WTC11 (cell line): ENCODE data around the gene LAPTM5. TPM values are rescaled to one million over a fixed set of nuclear protein-coding genes. Genes with fewer than 3 reads are reported as not detected.

ENCODE experiments used
- ATAC-seq: fragments of 200-7000 bp; cut with Tn5 transposase; 2 replicates; pipeline ENCODE4 v1.10.0; 2021; ENCODE audit warnings: mild to moderate bottlenecking, moderate library complexity
- CTCF ChIA-PET: fragments of 300-600 bp; sonication (Branson Sonifier 250); formaldehyde crosslinking; loops from one replicate; lab custom pipeline; 2021; ENCODE audit warnings: antibody characterized with exemption; lab: Charles Lee
- POLR2A ChIA-PET: fragments of 350-600 bp; sonication (Branson Sonifier 250); formaldehyde crosslinking; loops from one replicate; lab custom pipeline; 2021; ENCODE audit warnings: antibody characterized with exemption; lab: Charles Lee
- DNase-seq: peaks from one replicate; pipeline ENCODE4 v3.0.0; 2021; ENCODE audit warnings: low spot score
- H3K27ac Mint-ChIP-seq: 2 replicates; pipeline ENCODE4 v1.8.0; 2021; ENCODE audit warnings: mixed read lengths
- H3K27me3 Mint-ChIP-seq: 2 replicates; pipeline ENCODE4 v1.8.0; 2021; ENCODE audit warnings: low read depth, mild to moderate bottlenecking, moderate library complexity, mixed read lengths
- H3K36me3 Mint-ChIP-seq: 2 replicates; pipeline ENCODE4 v1.8.0; 2021; ENCODE audit warnings: mixed read lengths
- H3K4me1 Mint-ChIP-seq: 2 replicates; pipeline ENCODE4 v1.8.0; 2022; ENCODE audit warnings: mixed read lengths
- H3K4me3 Mint-ChIP-seq: 2 replicates; pipeline ENCODE4 v1.8.0; 2021; ENCODE audit warnings: mild to moderate bottlenecking, moderate library complexity, mixed read lengths
- H3K9me3 Mint-ChIP-seq: 2 replicates; pipeline ENCODE4 v1.8.0; 2021; ENCODE audit warnings: mixed read lengths
- CREM ChIP-seq: sonication (generic); formaldehyde crosslinking; IDR thresholded peaks from 2 replicates; pipeline ENCODE4 v1.8.1; 2022; ENCODE audit warnings: mild to moderate bottlenecking, missing genetic modification reagents, moderate library complexity
- NFATC4 ChIP-seq: fragments of 250-450 bp; sonication (Bioruptor Pico); IDR thresholded peaks from 2 replicates; pipeline ENCODE4 v1.9.0; 2021; ENCODE audit warnings: mild to moderate bottlenecking
- NR2C2 ChIP-seq: sonication (generic); formaldehyde crosslinking; IDR thresholded peaks from 2 replicates; pipeline ENCODE4 v1.8.0; 2022; ENCODE audit warnings: mild to moderate bottlenecking, missing genetic modification reagents
- PRRX2 ChIP-seq: fragments of 250-450 bp; sonication (Bioruptor Pico); IDR thresholded peaks from 2 replicates; pipeline ENCODE4 v1.8.0; 2021; ENCODE audit warnings: mild to moderate bottlenecking
- ZNF121 ChIP-seq: sonication (generic); formaldehyde crosslinking; IDR thresholded peaks from 2 replicates; pipeline ENCODE4 v1.8.0; 2023; ENCODE audit warnings: missing genetic modification reagents
- ZNF138 ChIP-seq: sonication (generic); formaldehyde crosslinking; conservative IDR thresholded peaks from 2 replicates; pipeline ENCODE4 v1.8.1; 2022; ENCODE audit warnings: mild to moderate bottlenecking, moderate library complexity, missing genetic modification reagents
- ZNF232 ChIP-seq: sonication (generic); formaldehyde crosslinking; IDR thresholded peaks from 2 replicates; pipeline ENCODE4 v1.8.0; 2022; ENCODE audit warnings: mild to moderate bottlenecking, missing genetic modification reagents
- total RNA-seq: library from RNA; stranded (reverse); gene quantifications from 3 replicates; pipeline ENCODE4 v1.2.3, GENCODE V29; 2021
- TF ChIP-seq, protein P1 (sequence below): sonication (generic); formaldehyde crosslinking; IDR thresholded peaks from 2 replicates; pipeline ENCODE4 v1.8.0; 2022; ENCODE audit warnings: missing genetic modification reagents
- TF ChIP-seq, protein P2 (sequence below): sonication (generic); formaldehyde crosslinking; IDR thresholded peaks from 2 replicates; pipeline ENCODE4 v1.8.1; 2023; ENCODE audit warnings: mild to moderate bottlenecking, moderate library complexity, missing genetic modification reagents
- TF ChIP-seq, protein P3 (sequence below): fragments of 250-450 bp; sonication (Bioruptor Pico); IDR thresholded peaks from 2 replicates; pipeline ENCODE4 v1.9.0; 2021; ENCODE audit warnings: mild to moderate bottlenecking
- TF ChIP-seq, protein P4 (sequence below): sonication (generic); formaldehyde crosslinking; IDR thresholded peaks from 2 replicates; pipeline ENCODE4 v1.8.0; 2023; ENCODE audit warnings: mild to moderate bottlenecking, missing genetic modification reagents
- TF ChIP-seq, protein P5 (sequence below): sonication (generic); formaldehyde crosslinking; IDR thresholded peaks from 2 replicates; pipeline ENCODE4 v1.8.1; 2023; ENCODE audit warnings: mild to moderate bottlenecking, missing genetic modification reagents, moderate library complexity

The LAPTM5 gene
- total RNA-seq, 1 experiment from 2014 or later, result 1.3 TPM

DNA sequence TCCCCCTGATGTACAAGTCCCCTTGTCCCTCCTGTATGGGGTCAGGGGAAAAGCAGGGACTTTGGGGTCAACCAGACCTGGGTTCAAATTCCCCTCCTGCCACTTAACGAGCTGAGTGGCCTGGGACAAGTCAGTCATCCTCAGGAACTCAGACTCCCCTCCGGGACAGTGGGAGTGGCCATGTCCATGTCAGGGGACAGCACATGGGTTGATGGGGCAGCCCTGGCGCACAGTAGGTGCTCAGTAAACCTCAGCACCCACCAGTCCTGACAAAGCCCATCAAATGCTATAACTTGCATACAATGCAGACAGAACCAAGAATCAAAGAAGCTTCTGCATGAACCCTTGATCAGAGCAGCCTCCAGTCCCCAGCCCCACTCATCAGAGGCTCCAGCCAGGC is 64.2 kb downstream of the LAPTM5 start (continued):
- TF ChIP-seq, protein P1, sequence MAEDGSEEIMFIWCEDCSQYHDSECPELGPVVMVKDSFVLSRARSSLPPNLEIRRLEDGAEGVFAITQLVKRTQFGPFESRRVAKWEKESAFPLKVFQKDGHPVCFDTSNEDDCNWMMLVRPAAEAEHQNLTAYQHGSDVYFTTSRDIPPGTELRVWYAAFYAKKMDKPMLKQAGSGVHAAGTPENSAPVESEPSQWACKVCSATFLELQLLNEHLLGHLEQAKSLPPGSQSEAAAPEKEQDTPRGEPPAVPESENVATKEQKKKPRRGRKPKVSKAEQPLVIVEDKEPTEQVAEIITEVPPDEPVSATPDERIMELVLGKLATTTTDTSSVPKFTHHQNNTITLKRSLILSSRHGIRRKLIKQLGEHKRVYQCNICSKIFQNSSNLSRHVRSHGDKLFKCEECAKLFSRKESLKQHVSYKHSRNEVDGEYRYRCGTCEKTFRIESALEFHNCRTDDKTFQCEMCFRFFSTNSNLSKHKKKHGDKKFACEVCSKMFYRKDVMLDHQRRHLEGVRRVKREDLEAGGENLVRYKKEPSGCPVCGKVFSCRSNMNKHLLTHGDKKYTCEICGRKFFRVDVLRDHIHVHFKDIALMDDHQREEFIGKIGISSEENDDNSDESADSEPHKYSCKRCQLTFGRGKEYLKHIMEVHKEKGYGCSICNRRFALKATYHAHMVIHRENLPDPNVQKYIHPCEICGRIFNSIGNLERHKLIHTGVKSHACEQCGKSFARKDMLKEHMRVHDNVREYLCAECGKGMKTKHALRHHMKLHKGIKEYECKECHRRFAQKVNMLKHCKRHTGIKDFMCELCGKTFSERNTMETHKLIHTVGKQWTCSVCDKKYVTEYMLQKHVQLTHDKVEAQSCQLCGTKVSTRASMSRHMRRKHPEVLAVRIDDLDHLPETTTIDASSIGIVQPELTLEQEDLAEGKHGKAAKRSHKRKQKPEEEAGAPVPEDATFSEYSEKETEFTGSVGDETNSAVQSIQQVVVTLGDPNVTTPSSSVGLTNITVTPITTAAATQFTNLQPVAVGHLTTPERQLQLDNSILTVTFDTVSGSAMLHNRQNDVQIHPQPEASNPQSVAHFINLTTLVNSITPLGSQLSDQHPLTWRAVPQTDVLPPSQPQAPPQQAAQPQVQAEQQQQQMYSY (CRISPR knock-in tag), result no peak
- TF ChIP-seq ZNF121 (no peak), ZNF138 (CRISPR knock-in tag) (no peak), ZNF232 (CRISPR knock-in tag) (no peak)
- TF ChIP-seq, protein P2, sequence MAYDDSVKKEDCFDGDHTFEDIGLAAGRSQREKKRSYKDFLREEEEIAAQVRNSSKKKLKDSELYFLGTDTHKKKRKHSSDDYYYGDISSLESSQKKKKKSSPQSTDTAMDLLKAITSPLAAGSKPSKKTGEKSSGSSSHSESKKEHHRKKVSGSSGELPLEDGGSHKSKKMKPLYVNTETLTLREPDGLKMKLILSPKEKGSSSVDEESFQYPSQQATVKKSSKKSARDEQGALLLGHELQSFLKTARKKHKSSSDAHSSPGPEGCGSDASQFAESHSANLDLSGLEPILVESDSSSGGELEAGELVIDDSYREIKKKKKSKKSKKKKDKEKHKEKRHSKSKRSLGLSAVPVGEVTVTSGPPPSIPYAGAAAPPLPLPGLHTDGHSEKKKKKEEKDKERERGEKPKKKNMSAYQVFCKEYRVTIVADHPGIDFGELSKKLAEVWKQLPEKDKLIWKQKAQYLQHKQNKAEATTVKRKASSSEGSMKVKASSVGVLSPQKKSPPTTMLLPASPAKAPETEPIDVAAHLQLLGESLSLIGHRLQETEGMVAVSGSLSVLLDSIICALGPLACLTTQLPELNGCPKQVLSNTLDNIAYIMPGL, result no peak
- TF ChIP-seq, protein P3, sequence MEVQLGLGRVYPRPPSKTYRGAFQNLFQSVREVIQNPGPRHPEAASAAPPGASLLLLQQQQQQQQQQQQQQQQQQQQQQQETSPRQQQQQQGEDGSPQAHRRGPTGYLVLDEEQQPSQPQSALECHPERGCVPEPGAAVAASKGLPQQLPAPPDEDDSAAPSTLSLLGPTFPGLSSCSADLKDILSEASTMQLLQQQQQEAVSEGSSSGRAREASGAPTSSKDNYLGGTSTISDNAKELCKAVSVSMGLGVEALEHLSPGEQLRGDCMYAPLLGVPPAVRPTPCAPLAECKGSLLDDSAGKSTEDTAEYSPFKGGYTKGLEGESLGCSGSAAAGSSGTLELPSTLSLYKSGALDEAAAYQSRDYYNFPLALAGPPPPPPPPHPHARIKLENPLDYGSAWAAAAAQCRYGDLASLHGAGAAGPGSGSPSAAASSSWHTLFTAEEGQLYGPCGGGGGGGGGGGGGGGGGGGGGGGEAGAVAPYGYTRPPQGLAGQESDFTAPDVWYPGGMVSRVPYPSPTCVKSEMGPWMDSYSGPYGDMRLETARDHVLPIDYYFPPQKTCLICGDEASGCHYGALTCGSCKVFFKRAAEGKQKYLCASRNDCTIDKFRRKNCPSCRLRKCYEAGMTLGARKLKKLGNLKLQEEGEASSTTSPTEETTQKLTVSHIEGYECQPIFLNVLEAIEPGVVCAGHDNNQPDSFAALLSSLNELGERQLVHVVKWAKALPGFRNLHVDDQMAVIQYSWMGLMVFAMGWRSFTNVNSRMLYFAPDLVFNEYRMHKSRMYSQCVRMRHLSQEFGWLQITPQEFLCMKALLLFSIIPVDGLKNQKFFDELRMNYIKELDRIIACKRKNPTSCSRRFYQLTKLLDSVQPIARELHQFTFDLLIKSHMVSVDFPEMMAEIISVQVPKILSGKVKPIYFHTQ (CRISPR knock-in tag), result no peak
- TF ChIP-seq, all 79 proteins: peak for 0

DNA sequence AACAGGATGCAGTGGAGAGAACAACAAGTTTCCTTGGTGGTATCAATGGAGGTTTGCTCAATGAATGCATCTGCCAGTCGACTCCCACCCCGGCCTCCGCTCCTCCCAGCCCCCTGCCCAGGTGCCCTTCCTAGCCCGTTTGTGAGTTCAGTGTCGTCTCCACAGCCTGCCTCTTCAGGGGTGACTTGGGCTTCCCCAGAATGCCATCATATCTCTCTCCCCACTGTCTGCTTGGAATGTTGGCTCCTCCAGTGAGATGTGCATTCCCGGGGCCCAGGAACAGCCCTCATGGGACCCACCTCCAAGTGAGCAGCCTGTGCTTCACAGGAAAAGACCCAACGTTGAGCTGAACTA is 64.6 kb downstream of the LAPTM5 start:
- ATAC-seq (no peak), DNase-seq (no peak)
- ChIA-PET CTCF (no interaction called here), POLR2A (no interaction called here)
- TF ChIP-seq, protein P4, sequence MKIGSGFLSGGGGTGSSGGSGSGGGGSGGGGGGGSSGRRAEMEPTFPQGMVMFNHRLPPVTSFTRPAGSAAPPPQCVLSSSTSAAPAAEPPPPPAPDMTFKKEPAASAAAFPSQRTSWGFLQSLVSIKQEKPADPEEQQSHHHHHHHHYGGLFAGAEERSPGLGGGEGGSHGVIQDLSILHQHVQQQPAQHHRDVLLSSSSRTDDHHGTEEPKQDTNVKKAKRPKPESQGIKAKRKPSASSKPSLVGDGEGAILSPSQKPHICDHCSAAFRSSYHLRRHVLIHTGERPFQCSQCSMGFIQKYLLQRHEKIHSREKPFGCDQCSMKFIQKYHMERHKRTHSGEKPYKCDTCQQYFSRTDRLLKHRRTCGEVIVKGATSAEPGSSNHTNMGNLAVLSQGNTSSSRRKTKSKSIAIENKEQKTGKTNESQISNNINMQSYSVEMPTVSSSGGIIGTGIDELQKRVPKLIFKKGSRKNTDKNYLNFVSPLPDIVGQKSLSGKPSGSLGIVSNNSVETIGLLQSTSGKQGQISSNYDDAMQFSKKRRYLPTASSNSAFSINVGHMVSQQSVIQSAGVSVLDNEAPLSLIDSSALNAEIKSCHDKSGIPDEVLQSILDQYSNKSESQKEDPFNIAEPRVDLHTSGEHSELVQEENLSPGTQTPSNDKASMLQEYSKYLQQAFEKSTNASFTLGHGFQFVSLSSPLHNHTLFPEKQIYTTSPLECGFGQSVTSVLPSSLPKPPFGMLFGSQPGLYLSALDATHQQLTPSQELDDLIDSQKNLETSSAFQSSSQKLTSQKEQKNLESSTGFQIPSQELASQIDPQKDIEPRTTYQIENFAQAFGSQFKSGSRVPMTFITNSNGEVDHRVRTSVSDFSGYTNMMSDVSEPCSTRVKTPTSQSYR (CRISPR knock-in tag), result no peak
- TF ChIP-seq PRRX2 (CRISPR knock-in tag), result no peak
- TF ChIP-seq NR2C2 (CRISPR knock-in tag), result no peak
- TF ChIP-seq NFATC4 (CRISPR knock-in tag), result no peak
- TF ChIP-seq, protein P5, sequence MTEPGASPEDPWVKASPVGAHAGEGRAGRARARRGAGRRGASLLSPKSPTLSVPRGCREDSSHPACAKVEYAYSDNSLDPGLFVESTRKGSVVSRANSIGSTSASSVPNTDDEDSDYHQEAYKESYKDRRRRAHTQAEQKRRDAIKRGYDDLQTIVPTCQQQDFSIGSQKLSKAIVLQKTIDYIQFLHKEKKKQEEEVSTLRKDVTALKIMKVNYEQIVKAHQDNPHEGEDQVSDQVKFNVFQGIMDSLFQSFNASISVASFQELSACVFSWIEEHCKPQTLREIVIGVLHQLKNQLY (CRISPR knock-in tag), result no peak
- no peak for TF ChIP-seq CREM (CRISPR knock-in tag)
- no peak for TF ChIP-seq ZNF232 (CRISPR knock-in tag)
- Mint-ChIP-seq H3K27ac (no peak overlapping the region; the same call in 1 of the 2 replicates), H3K27me3 (no peaks in the 10 kb centered on the region; the same call in 1 of the 2 replicates), H3K4me1 (peaks cover 33% of the 10 kb centered on the region), H3K9me3 (no peaks in the 10 kb centered on the region), H3K4me3 (no peak overlapping the region), H3K36me3 (no peaks in the 10 kb centered on the region)
